Sigmoid colon (tissue), 7 donors: ENCODE measurements around the gene PCDHGA5. TPM values are rescaled to one million over a fixed set of nuclear protein-coding genes. Genes with fewer than 3 reads are reported as not detected.
"Not testable (repeated sequence)": the region's sequence is repeated elsewhere in the genome, so short reads cannot be mapped to it uniquely, and the experiment has no call there.

Experiments
- DNase-seq: peaks from one replicate; pipeline ENCODE4 v3.0.0-alpha.2; 2019
- H3K27ac ChIP-seq, 4 donors: fragments of 200-600 bp; sonication (generic); one replicate each; pipeline ENCODE4 v1.5.1; 2016 to 2019; ENCODE audit warnings: mild to moderate bottlenecking in 1 of 4
- H3K27me3 ChIP-seq, 3 donors: fragments of 200-600 bp; sonication (generic); one replicate each; pipeline ENCODE4 v1.5.1; 2019; ENCODE audit warnings: mild to moderate bottlenecking in 1 of 3
- H3K36me3 ChIP-seq, 4 donors: fragments of 200-600 bp; sonication (generic); one replicate each; pipeline ENCODE4 v1.5.1; 2016 to 2019
- H3K4me1 ChIP-seq, 4 donors: fragments of 200-600 bp; sonication (generic); one replicate each; pipeline ENCODE4 v1.5.1; 2017 to 2019
- H3K4me3 ChIP-seq, 4 donors: fragments of 200-600 bp; sonication (generic); one replicate each; pipeline ENCODE4 v1.5.1; 2017 to 2019; ENCODE audit warnings: mild to moderate bottlenecking in 2 of 4, moderate library complexity in 1 of 4
- H3K9me3 ChIP-seq, 4 donors: fragments of 200-600 bp in 3 of 4; sonication (generic) in 3 of 4; one replicate each; pipeline versions ENCODE4 v1.5.1 to v1.6.1; 2013 to 2019
- CTCF ChIP-seq, 4 experiments: fragments of 450-650 bp in 3 of 4; fragments of 200-600 bp in 1 of 4; IDR thresholded peaks; one replicate each; pipeline ENCODE4 v1.5.1; 2016 to 2019; ENCODE audit warnings: antibody characterized with exemption in 4 of 4, mild to moderate bottlenecking in 3 of 4, moderate library complexity in 2 of 4
- EP300 ChIP-seq, 4 donors: sonication (generic); formaldehyde crosslinking; IDR thresholded peaks; one replicate each; pipeline ENCODE4 v1.6.1; 2017; ENCODE audit warnings: antibody characterized with exemption in 4 of 4
- POLR2A ChIP-seq, 2 donors: fragments of 450-650 bp; IDR thresholded peaks; one replicate each; pipeline ENCODE4 v1.6.1; 2016; ENCODE audit warnings: antibody characterized with exemption in 2 of 2, mild to moderate bottlenecking in 2 of 2, moderate library complexity in 2 of 2
- POLR2AphosphoS5 ChIP-seq, 4 donors: sonication (generic); formaldehyde crosslinking; IDR thresholded peaks; one replicate each; pipeline ENCODE4 v1.6.1; 2017; ENCODE audit warnings: antibody characterized with exemption in 4 of 4
- WGBS, 2 donors: extraction: QIAGEN DNeasy Blood & Tissue Kit; methylation state at CpG; one replicate each; pipeline ENCODE4 v1.1.7; 2013; 5-methylcytosine and 5-hydroxymethylcytosine counted together
- intact Hi-C: fragments of 100-400 bp; cut with DNase I; formaldehyde crosslinking; loops from one replicate; pipeline ENCODE4 v1.15.1; 2023
- polyA plus RNA-seq, 3 donors: library from polyadenylated mRNA; stranded (reverse); fragments of 200-250 nt; gene quantifications; one replicate each; pipeline ENCODE4 v1.2.3, GENCODE V29; 2013
- total RNA-seq, 4 donors: library from RNA; depleted of rRNA; stranded (reverse); fragments of >200 nt; gene quantifications; one replicate each; pipeline ENCODE4 v1.1.0, GENCODE V29; 2016
- donor health status: healthy with polysubstance abuse.
- donor health status: Bipolar disorder and iron deficiency.
- donor health status: healthy.

Gene PCDHGA5
- total and polyA plus RNA-seq, 7 donors = 0.57 to 8.3 (median 6.1) TPM; not detected in 2

- H3K9me3 ChIP-seq = peaks cover 26 to 76% (median 57%) of the 10 kb centered on the region in 4 donors
- peaks cover 0 to 20% (median 5%) of the 10 kb centered on the region in 3 donors for H3K27me3 ChIP-seq
- no peak within 1 kb of the TSS for H3K27ac ChIP-seq
- TF ChIP-seq CTCF (IDR thresholded peaks at IDR 0.05) (peak in 1 of 4 experiments; percentile 14), POLR2AphosphoS5 (IDR thresholded peaks at IDR 0.05) (no peak), POLR2A (IDR thresholded peaks at IDR 0.05) (no peak), EP300 (IDR thresholded peaks at IDR 0.05) (no peak)
- H3K4me1 ChIP-seq = no peaks in the 10 kb centered on the region
- WGBS, 2 donors = 14 to 34% methylated on average over 27 of the region's 27 CpGs
- peak within 1 kb of the TSS in 3 of 4 donors; percentile 20 to 33 (median 33) for H3K4me3 ChIP-seq
- no peak for DNase-seq
- intact Hi-C loops = no loop called here
- H3K36me3 ChIP-seq = no peaks in the 10 kb centered on the region
These were observed 25.2 kb upstream of the PCDHGA5 start, which contains the start of gene PCDHGA2 for GRCh38 chr5:141338538-141339306. Gene PCDHGA2 (plus strand): TSS chr5:141338760.

GRCh38 chr5:141340781-141341354 is 23.1 kb upstream of the PCDHGA5 start:
- intact Hi-C loops, H3K27ac ChIP-seq, H3K36me3 ChIP-seq, DNase-seq, H3K4me1 ChIP-seq, H3K4me3 ChIP-seq: not testable (repeated sequence)
- 72 to 82% methylated on average over 45 of the region's 45 CpGs for WGBS, 2 donors
- Histone ChIP-seq H3K27me3 (peaks cover 0 to 27% (median 0%) of the 10 kb centered on the region in 3 donors), H3K9me3 (peaks cover 33 to 83% (median 60%) of the 10 kb centered on the region in 4 donors)

GRCh38 chr5:141342773-141343172 is 21.2 kb upstream of the PCDHGA5 start:
- peaks cover 31 to 89% (median 58%) of the 10 kb centered on the region in 4 donors for H3K9me3 ChIP-seq
- no peaks in the 10 kb centered on the region for H3K4me1 ChIP-seq

GRCh38 chr5:141343242-141343952 is 20.6 kb upstream of the PCDHGA5 start, which contains the start of gene PCDHGA3:
Gene PCDHGA3 (plus strand): TSS chr5:141343829. CDS start chr5:141344034, 205 bp downstream.
- intact Hi-C loops = no loop called here
- DNase-seq = no peak
- H3K4me3 ChIP-seq = peak within 1 kb of the TSS in 2 of 4 donors; percentile 13 to 22
- no peak within 1 kb of the TSS for H3K27ac ChIP-seq
- no peaks in the 10 kb centered on the region for H3K36me3 ChIP-seq
- TF ChIP-seq EP300 (IDR thresholded peaks at IDR 0.05) (no peak), CTCF (IDR thresholded peaks at IDR 0.05) (no peak), POLR2A (IDR thresholded peaks at IDR 0.05) (no peak), POLR2AphosphoS5 (IDR thresholded peaks at IDR 0.05) (no peak)
- no peaks in the 10 kb centered on the region for H3K4me1 ChIP-seq
- WGBS, 2 donors = 33 to 37% methylated on average over 9 of the region's 9 CpGs
- H3K9me3 ChIP-seq = peaks cover 31 to 88% (median 54%) of the 10 kb centered on the region in 4 donors
- peaks cover 0 to 37% (median 0%) of the 10 kb centered on the region in 3 donors for H3K27me3 ChIP-seq

More at GRCh38 chr5:141342773-141343172, 21.2 kb upstream of the PCDHGA5 start:
- no peak for DNase-seq
- intact Hi-C loops = no loop called here
- H3K4me3 ChIP-seq = no peak overlapping the region
- H3K27me3 ChIP-seq = peaks cover 0 to 37% (median 0%) of the 10 kb centered on the region in 3 donors
- TF ChIP-seq CTCF (IDR thresholded peaks at IDR 0.05) = no peak
- TF ChIP-seq POLR2AphosphoS5 (IDR thresholded peaks at IDR 0.05) = no peak
- no peak for TF ChIP-seq POLR2A (IDR thresholded peaks at IDR 0.05)
- no peak for TF ChIP-seq EP300 (IDR thresholded peaks at IDR 0.05)
- no peak overlapping the region for H3K27ac ChIP-seq
- 10 to 21% methylated on average over 1 of the region's 1 CpG for WGBS, 2 donors
- no peaks in the 10 kb centered on the region for H3K36me3 ChIP-seq
